ENCODE data around the gene BCAP31. TPM values are rescaled to one million over a fixed set of nuclear protein-coding genes. Genes with fewer than 3 reads are reported as not detected.
"Not testable (repeated sequence)": the region's sequence is repeated elsewhere in the genome, so short reads cannot be mapped to it uniquely, and the experiment has no call there.

Gene BCAP31
- total RNA-seq, 2 donors from 2014 or later = 82.7 to 104 TPM

- no peak for TF ChIP-seq CTCF (IDR thresholded peaks at IDR 0.05)
- no peak for DNase-seq (ENCODE audit: low spot score)
- ATAC-seq (ENCODE audit: insufficient number of reproducible peaks, low FRiP score, low read depth) = no peak
- Histone ChIP-seq H3K27me3 (replicated peaks; ENCODE audit: insufficient read depth) (no peaks in the 10 kb centered on the region), H3K4me1 (ENCODE audit: control insufficient read depth in 1 of 2, low read depth in 2 of 2) (peaks cover 0 to 2% of the 10 kb centered on the region in 2 donors), H3K27ac (no peak overlapping the region), H3K4me3 (no peak overlapping the region), H3K36me3 (no peaks in the 10 kb centered on the region), H3K9me3 (no peaks in the 10 kb centered on the region)
Observed at GRCh38 chrX:153684467-153685155, 39.6 kb downstream of the BCAP31 start.

GRCh38 chrX:153683486-153683885, 40.7 kb downstream of the BCAP31 start:
- not testable (repeated sequence) for ATAC-seq (ENCODE audit: insufficient number of reproducible peaks, low FRiP score, low read depth); H3K36me3 ChIP-seq; H3K4me3 ChIP-seq; H3K9me3 ChIP-seq; H3K27ac ChIP-seq; DNase-seq (ENCODE audit: low spot score); H3K27me3 ChIP-seq (replicated peaks; ENCODE audit: insufficient read depth); H3K4me1 ChIP-seq (ENCODE audit: control insufficient read depth in 1 of 2, low read depth in 2 of 2)

- ATAC-seq (ENCODE audit: insufficient number of reproducible peaks, low FRiP score, low read depth) = no peak
- no peaks in the 10 kb centered on the region for H3K9me3 ChIP-seq
- no peak for TF ChIP-seq CTCF (IDR thresholded peaks at IDR 0.05)
- no peaks in the 10 kb centered on the region for H3K27me3 ChIP-seq (replicated peaks; ENCODE audit: insufficient read depth)
- no peak overlapping the region for H3K27ac ChIP-seq
- H3K36me3 ChIP-seq = no peaks in the 10 kb centered on the region
- no peak overlapping the region for H3K4me3 ChIP-seq
- no peak for DNase-seq (ENCODE audit: low spot score)
- H3K4me1 ChIP-seq (ENCODE audit: control insufficient read depth in 1 of 2, low read depth in 2 of 2) = no peaks in the 10 kb centered on the region
Observed at GRCh38 chrX:153681175-153681574, 43.0 kb downstream of the BCAP31 start.

- TF ChIP-seq CTCF (IDR thresholded peaks at IDR 0.05) = no peak
- Histone ChIP-seq H3K4me3 (no peak overlapping the region), H3K27ac (no peak overlapping the region), H3K4me1 (ENCODE audit: control insufficient read depth in 1 of 2, low read depth in 2 of 2) (no peaks in the 10 kb centered on the region), H3K9me3 (no peaks in the 10 kb centered on the region), H3K27me3 (replicated peaks; ENCODE audit: insufficient read depth) (no peaks in the 10 kb centered on the region), H3K36me3 (no peaks in the 10 kb centered on the region)
- ATAC-seq (ENCODE audit: insufficient number of reproducible peaks, low FRiP score, low read depth) (no peak), DNase-seq (ENCODE audit: low spot score) (no peak)
Observed at GRCh38 chrX:153674219-153674851, 49.9 kb downstream of the BCAP31 start.

GRCh38 chrX:153673428-153674218, 50.6 kb downstream of the BCAP31 start, which contains the start of gene PNCK:
TSS of gene PNCK (minus strand) at chrX:153673813. CDS start at chrX:153673076, 737 bp downstream.
- ATAC-seq (ENCODE audit: insufficient number of reproducible peaks, low FRiP score, low read depth) (no peak), DNase-seq (ENCODE audit: low spot score) (no peak)
- no peaks in the 10 kb centered on the region for H3K27me3 ChIP-seq (replicated peaks; ENCODE audit: insufficient read depth)
- H3K36me3 ChIP-seq = no peaks in the 10 kb centered on the region
- no peaks in the 10 kb centered on the region for H3K9me3 ChIP-seq
- TF ChIP-seq CTCF (IDR thresholded peaks at IDR 0.05) = no peak
- H3K4me1 ChIP-seq (ENCODE audit: control insufficient read depth in 1 of 2, low read depth in 2 of 2) = no peaks in the 10 kb centered on the region
- no peak within 1 kb of the TSS for H3K27ac ChIP-seq
- H3K4me3 ChIP-seq = no peak within 1 kb of the TSS

Measured in thoracic aorta (tissue), 2 donors.